T-helper 9 cell (primary cell): ENCODE measurements around the gene MYH14.

Source experiments
- DNase-seq: peaks from one replicate; pipeline ENCODE4 v3.0.0-alpha.2; 2020
- total RNA-seq, 2 donors: gene quantifications; one replicate each; lab custom pipeline; 2026; lab: John Stamatoyannopoulos, UW

Gene MYH14
- 0 to 0.14 reads per million in 2 donors for total RNA-seq

- DNase-seq = no peak
Observed at GRCh38 chr19:50203281-50204080, at the start of gene MYH14. TSS of gene MYH14 (plus strand) at chr19:50203622. CDS start at chr19:50210366, 6,744 bp downstream.

- no peak for DNase-seq
Observed at GRCh38 chr19:50154529-50154928, 48.9 kb upstream of the MYH14 start.

DNA sequence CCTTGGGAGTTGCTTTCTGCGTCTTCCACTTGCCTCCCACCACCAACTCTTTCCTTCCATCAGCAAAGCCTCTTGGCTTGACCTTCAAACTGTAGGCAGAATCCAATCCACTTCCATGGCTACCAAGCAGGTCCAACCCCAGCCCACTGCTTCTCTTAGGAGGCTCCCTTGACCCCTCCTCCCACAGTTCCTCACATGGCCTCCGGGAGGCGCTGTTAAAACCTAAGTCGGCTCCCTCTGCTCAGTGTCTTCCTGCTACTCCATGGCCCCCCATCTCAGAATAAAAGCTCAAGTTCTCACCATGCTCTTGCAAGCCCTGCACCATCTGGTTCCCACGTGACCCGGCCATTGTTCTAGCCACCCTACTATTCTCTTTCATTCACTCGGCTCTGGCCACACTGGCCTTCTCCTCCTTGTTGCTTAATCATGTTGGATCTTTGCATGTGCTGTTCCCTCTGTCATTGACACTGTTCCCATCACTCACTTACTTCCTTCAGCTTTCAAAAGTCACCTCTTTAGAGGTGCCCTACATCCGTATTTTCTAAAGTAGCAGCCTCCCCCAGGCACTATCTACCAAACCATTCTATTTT is 47.8 kb upstream of the MYH14 start:
- DNase-seq = no peak

DNA sequence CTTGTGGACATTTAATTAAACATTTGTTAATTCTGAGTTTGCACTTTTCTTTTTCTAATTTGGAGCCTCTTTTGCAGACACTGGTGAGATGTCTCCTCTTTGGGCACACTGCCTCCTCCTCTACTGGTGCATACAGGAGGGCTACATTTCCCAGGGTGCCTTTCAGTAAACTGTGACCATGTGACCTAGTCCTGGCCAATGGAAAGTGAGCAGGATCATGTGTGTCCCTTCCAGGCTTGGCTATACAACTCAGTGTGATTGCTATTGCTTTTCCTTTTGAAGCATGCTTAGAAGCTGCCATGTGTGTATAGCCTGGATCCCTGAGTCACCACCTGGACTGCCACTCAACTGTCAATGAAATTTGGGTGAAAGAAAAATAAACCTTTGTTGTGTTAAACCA is 44.8 kb upstream of the MYH14 start:
- DNase-seq = no peak

- DNase-seq = no peak
Observed at GRCh38 chr19:50159078-50159477, 44.3 kb upstream of the MYH14 start.

DNA sequence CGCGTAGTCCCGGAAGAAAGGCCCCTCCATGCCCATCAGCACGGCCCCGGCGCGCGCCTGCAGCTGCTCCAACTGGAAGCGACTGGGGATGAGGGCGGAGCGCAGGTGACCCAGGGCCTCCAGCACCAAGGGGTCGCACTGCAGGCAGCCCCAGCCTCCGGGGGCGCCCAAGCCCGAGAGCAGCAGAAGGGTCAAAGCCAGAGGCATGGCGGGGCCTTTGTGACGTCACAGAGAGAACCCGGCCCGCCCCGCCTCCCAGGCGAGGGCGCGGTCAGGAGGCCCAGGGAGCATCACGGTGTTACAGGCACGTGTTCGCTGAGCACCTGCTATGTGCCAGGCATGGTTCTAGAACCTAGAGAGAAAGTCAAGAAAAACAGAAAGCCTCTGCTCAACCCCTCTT is 40.4 kb upstream of the MYH14 start, which contains the start of gene IZUMO2:
Gene IZUMO2, minus strand, starts transcription at position 294 of the 400 bp plus-strand sequence. Its CDS starts 87 bp downstream, at position 207.
- DNase-seq = no peak

GRCh38 chr19:50167314-50167721 is 36.1 kb upstream of the MYH14 start:
- no peak for DNase-seq

GRCh38 chr19:50171752-50172151 is 31.7 kb upstream of the MYH14 start:
- DNase-seq = no peak

DNA sequence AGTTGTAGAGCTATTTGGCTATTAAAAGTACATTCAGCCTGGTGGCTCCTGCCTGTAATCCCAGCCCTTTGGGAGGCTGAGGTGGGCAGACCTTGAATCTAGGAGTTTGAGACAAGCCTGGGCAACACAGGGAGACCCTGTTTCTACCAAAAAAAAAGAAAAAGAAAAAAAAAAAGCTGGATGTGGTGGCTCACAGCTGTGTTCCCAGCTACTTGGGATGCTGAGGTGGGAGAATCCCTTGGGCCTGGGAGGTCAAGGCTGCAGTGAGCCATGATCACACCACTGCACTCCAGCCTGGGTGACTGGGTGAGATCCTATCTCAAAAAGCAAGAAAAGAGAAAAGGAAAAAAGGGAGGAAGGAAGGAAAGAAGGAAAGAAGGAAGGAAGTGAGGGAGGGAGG is 30.7 kb upstream of the MYH14 start:
- DNase-seq = no peak

DNA sequence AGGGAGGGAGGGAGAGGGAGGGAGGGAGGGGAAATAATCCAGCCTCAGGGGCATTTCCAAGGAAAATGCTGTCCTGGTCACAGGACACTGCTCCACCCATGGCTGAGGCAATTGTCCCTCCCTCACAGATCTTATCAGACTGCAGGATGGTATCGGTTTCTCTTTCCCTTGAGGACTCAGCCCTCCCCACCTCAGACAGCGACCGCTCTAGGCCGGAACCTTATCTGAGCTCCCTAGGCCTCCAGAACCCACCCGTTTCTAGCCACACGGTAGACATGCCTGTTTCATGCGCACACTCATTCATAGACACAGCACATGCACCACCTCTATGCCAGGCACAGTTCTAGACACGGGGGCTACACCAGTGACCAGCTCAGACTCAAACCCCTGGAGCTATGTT is 30.3 kb upstream of the MYH14 start:
- no peak for DNase-seq

- DNase-seq = no peak
Observed at GRCh38 chr19:50174100-50174793, 29.2 kb upstream of the MYH14 start.

DNA sequence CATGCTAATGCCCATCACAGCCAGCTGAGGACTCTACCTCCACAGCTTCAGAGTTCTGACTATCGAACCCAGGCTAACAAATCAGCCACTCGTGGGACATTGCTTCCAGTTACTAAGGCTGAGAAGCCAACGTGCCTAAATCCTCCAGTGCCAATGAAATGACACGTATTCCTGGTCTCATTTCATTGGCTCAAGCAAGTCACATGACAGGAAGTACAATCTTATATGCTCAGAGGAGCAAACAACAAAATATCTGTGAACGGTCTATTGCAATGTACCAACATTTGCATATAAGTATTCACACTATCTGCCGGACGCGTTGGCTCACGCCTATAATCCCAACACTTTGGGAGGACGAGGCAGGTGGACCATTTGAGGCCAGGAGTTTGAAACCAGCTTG is 27.5 kb upstream of the MYH14 start:
- no peak for DNase-seq

DNA sequence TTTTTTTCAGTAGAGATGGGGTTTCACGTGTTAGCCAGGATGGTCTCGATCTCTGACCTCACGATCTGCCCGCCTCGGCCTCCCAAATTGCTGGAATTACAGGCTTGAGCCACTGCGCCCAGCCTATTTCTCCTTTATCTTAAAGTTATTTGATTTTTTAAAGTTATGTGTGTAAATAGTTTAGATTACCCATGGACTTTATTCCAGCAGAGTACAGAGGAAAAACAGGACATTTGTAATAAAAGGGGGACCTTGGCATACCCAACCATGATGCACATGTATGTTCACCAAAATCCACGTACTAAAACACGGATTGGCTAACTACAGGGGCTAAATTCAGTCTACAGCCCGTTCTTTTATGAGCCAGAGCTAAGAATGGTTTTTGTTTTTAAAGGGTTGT is 26.6 kb upstream of the MYH14 start:
- DNase-seq = no peak

DNA sequence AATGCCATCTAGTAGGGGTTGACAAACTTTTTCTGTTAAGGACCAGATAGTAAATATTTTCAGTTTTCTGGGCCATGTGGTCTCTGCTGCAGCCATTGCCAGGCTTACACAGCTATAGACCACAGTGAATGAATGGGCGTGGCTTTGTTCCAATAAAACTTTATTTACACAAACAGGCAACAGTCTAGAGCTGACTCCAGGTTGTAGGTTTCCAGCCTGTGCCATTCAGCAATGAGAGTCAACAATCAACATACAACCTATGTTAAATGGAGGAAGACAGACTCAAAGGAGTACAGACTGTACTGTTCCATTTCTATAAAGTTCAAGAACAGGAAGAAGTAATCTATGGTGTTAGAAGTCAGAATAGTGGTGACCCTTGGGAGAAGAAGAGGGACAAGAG is 25.1 kb upstream of the MYH14 start:
- DNase-seq = no peak

DNA sequence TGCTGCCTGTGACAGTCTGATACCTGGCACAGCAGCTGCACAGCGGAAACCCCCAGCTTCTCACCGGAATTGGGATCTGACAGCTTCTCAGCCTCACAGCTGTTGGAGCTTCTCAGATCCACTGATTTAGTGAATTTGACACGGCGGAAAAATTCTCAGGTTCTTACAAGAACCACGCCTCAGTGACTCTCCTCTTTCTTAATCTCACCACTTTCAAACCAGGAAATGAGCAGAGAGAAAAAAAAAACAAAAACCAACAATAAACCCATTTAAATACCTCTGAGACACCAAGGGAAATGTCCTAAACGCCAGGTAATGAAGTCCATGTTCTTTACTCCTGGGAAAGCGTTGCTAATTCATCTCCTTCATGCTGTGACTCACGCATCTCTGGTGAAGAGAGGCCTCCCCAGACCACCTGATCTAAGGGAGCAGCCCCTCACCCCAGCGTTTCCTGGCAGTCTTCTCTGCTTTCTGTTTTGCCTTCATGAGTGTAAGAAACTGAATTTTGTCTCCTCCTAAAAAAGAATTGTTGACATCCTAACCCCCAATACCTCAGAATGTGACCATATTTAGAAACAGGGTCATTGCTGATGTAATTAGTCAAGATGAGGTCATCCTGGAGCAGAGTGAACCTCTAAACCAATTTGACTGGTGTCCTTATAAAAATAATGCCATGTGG is 24.4 kb upstream of the MYH14 start:
- DNase-seq = no peak

DNA sequence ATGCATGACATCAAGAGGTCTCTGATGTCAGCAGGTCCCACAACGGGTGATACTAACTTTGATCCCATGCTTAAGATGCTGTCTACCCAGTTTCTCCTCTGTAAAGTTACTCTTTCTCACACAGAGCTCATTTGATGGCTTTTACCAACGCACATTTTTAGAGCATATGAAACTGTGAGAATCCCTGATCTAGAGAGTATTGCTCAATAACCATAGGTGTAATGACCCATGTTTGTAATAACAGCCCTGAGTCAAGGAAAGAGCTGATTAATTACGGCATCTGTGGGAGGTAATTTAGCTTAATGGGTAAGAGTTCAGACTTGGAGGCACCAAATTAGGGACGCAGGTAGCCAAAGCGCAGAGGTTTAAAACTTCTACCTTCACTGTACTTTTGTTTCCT is 22.3 kb upstream of the MYH14 start:
- DNase-seq = no peak

GRCh38 chr19:50184196-50184595 is 19.2 kb upstream of the MYH14 start:
- no peak for DNase-seq

DNA sequence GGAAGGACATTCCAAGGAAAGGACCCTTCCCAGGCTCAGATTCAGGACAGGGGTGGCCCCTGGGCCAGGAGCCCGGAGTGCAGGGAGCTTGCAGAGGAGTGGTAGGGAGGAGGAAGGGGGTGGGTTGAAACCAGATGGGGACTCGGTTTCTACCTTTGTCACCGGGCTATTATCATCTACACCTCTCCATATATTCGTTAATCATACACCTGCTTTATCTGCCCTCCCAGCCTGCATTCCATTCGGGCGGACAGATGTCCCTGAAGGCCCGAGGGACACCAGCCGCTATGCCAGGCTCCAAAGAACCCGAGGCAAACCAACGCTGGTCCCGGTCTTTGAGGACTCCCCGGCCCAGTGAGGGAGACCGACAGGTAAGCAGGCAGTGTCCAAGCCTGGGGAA is 15.5 kb upstream of the MYH14 start:
- DNase-seq = no peak

DNA sequence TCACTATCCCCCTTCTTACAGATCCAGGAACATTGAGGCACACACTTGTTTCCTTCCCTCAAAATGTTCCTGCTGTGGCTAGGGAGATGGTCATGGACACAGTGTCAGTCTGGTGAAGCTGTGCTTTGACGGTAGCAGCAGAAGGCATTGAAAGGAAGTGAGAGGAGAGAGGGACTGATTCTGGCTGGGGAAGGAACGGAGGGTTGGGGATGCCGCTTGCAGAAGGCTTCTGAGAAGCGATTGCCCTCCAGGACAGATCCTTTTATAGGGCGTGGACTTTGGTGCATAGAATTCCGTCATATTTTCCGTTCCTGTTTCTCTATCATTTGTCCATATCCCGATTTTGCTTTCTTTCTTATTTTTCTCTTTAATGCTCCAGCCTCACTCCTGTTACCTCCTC is 14.1 kb upstream of the MYH14 start:
- no peak for DNase-seq

GRCh38 chr19:50190439-50190891 is 13.0 kb upstream of the MYH14 start:
- no peak for DNase-seq

DNA sequence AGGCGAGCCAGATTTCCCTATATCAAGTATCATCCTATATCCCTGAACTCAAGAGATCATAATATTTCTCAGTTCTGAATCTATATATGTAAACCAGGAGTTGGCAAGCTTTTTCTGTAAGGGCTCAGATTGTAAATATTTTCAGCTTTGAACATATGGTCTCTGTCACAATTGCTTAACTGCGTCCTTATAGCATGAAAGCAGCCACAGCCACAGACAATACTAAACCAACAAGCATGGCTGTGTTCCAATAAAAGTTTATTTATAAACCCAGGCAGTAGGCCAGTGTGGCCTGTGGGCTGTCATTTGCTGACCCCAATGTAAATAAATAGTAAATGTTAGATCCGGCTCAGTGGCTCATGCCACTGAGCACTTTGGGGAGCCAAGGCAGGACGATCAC is 12.2 kb upstream of the MYH14 start:
- DNase-seq = no peak

- DNase-seq = no peak
Observed at GRCh38 chr19:50192463-50193211, 10.8 kb upstream of the MYH14 start.
